Tibial nerve (tissue), 4 donors: Measurements from ENCODE around the gene C1orf115.

Source experiments
- EP300 ChIP-seq, 2 donors: sonication (generic); formaldehyde crosslinking; IDR thresholded peaks; one replicate each; pipeline ENCODE4 v1.6.1; 2017; ENCODE audit warnings: antibody characterized with exemption in 2 of 2, mild to moderate bottlenecking in 1 of 2
- POLR2A ChIP-seq, 2 donors: fragments of 450-650 bp; IDR thresholded peaks; one replicate each; pipeline ENCODE4 v1.6.1; 2017; ENCODE audit warnings: antibody characterized with exemption in 2 of 2, mild to moderate bottlenecking in 2 of 2, moderate library complexity in 2 of 2
- TF ChIP-seq, protein P1 (sequence below), 5 experiments: fragments of 200-600 bp in 3 of 5; fragments of 450-650 bp in 2 of 5; sonication (generic) in 3 of 5; IDR thresholded peaks; one replicate each; pipeline ENCODE4 v1.5.1; 2016 to 2019; ENCODE audit warnings: antibody characterized with exemption in 5 of 5, mild to moderate bottlenecking in 3 of 5, moderate library complexity in 2 of 5

DNA sequence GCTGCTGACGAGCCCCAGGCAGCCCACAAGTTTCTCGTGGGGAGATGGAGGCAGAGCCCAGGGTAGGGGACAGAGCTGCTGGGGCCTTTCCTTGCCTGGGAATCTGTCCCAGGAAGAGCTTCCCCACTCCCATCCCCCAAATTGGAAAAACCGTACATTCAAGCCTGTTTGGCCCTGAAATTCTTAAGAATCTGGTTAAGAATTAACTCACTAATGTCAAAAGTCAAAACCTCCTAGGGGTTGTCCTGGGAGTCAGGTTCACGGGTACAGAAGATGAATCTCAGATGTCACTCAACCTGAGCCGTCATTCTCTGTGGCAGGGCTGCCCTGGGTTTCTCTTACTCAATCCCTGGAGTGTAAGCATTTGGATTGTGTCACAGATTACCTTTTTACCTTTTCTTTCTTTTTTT lies 8.4 kb downstream of the C1orf115 start:
- TF ChIP-seq, protein P1, sequence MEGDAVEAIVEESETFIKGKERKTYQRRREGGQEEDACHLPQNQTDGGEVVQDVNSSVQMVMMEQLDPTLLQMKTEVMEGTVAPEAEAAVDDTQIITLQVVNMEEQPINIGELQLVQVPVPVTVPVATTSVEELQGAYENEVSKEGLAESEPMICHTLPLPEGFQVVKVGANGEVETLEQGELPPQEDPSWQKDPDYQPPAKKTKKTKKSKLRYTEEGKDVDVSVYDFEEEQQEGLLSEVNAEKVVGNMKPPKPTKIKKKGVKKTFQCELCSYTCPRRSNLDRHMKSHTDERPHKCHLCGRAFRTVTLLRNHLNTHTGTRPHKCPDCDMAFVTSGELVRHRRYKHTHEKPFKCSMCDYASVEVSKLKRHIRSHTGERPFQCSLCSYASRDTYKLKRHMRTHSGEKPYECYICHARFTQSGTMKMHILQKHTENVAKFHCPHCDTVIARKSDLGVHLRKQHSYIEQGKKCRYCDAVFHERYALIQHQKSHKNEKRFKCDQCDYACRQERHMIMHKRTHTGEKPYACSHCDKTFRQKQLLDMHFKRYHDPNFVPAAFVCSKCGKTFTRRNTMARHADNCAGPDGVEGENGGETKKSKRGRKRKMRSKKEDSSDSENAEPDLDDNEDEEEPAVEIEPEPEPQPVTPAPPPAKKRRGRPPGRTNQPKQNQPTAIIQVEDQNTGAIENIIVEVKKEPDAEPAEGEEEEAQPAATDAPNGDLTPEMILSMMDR (IDR thresholded peaks at IDR 0.05): no peak
- TF ChIP-seq EP300 (IDR thresholded peaks at IDR 0.05): no peak
- no peak for TF ChIP-seq POLR2A (IDR thresholded peaks at IDR 0.05)
